Activated T-helper 1 cell treated with anti-CD3 and anti-CD28 coated beads, Interleukin-2, amount 50 U/mL, for 16 hours (primary cell): ENCODE data around the gene ZNF195.
A peak's percentile ranks its signal among the peaks of the same experiment; 100 is the strongest.
"Not testable (repeated sequence)": the region's sequence is repeated elsewhere in the genome, so short reads cannot be mapped to it uniquely, and the experiment has no call there.

Source experiments
- DNase-seq, 2 donors: peaks; one replicate each; pipeline ENCODE4 v3.0.0-alpha.2; 2020; ENCODE audit warnings: low read depth in 1 of 2, low spot score in 1 of 2

ZNF195 gene

DNA sequence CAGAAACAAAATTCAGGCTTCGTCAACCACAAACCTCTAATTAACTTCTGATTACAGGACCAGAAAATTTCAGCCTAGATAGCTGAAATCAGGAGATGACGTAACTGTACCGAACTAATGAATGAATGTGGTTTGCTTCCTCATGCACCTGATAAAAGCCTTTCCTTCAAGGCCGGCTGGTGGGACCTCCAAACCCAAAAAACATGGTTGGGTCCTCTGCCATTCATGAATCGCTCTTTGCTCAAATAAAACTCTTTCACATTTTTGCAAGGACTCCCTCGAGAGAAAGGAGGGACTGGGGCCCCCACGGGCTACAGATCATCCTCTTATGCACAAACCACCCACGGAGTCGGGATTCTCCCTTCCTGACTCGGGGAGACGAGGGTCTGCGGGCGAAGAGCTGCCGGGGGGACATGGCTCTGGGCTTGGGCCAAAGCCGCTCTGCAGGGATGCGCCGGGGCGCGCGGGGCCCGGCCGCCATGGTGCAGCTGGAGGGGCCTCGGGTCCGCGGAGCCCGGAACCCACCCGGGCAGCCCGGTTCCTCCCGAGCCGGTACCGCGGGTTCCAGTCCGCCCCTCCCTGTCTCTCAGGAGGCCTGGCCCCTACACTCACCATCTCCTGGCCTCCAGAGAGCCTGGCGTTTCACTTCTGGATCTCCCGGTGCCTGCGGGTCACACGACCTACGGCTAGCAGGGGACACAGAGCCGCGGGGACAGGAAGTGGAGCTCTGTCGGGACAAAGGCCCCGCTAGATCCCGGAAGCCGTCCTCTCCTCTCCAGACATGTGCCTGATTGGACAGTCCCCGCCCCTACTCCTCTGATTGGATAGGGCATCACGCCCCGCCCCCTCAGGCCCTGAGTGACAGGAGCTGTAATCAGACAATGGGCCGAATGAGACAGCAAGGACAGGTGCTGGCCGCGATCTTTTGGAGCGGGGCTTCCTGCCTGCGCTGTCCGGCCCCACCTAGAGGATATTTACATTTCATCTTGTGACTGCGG is at the start of gene ZNF195:
Gene ZNF195 (minus strand): TSS at position 721 of the 998 bp plus-strand sequence. CDS start 106 bp downstream, at position 615.
- peak; percentile 91 to 96 for DNase-seq

GRCh38 chr11:3428076-3428475 is 49.1 kb upstream of the ZNF195 start:
- DNase-seq, result not testable (repeated sequence)

- DNase-seq, result not testable (repeated sequence)
Measured at GRCh38 chr11:3426541-3426940, 47.6 kb upstream of the ZNF195 start.

DNA sequence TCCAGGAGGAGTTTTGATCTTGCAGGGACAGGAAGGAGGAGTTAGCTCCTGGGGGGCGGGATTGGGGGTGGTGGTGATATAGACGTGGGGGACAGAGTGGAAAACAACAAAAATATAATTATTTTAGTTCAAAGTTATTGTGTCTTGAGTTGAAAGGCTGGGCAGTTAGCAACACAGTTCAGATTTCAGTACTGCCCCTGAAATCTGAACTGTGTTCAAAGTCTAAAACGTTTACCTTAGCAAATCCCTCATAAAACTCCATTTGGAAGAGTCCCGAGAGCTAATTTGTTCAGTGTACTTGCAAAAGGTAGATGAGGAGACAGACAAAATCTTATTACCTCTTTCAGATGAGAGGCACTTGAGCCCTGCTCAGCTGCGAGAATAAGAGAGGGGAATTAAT is 45.0 kb upstream of the ZNF195 start:
- DNase-seq, result not testable (repeated sequence)

- not testable (repeated sequence) for DNase-seq
Measured at GRCh38 chr11:3423138-3423731, 44.3 kb upstream of the ZNF195 start.

GRCh38 chr11:3422380-3423137 is 43.6 kb upstream of the ZNF195 start:
- peak; percentile 98 for DNase-seq

- not testable (repeated sequence) for DNase-seq
Measured at GRCh38 chr11:3421608-3422379, 42.8 kb upstream of the ZNF195 start.

DNA sequence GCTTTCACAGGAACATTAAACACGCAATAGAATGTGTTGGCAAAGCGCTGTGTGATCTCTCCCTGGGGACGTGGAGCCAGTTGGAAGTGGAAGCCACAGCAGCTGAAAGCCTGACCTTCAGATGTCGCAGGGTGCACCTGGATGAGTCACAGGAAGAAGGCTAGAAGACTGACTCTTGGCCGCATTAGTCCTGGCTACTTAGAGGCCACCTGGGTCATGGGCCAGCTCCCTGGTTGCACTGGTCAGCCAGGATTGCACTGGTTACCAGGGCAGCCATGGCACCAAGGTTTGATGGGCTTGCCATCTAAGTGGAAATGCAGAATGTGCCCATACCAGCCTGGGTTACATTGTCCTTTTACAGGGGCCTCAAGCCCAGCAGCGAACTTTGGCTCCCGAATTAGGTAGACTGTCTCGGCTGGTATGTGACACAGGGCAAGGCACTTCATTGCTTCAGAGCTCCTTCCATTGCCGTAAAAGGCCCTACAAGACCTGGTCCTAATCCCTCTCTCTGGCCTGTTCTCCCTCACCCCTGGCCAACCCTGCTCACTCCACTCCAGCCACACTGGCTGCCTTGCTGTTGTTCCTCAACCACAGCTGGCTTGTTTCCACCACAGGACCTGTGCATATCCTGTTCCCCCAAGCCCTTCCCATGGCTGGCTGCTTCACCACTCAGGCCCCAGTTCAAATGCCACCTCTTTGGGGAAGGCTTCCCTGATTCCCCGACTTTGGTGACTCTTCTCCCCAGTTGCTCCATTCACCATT is 41.5 kb upstream of the ZNF195 start:
- not testable (repeated sequence) for DNase-seq

GRCh38 chr11:3419496-3419895 is 40.5 kb upstream of the ZNF195 start:
- DNase-seq, result not testable (repeated sequence)

GRCh38 chr11:3417047-3417446 is 38.1 kb upstream of the ZNF195 start:
- DNase-seq, result peak; percentile 15 to 23

- not testable (repeated sequence) for DNase-seq
Measured at GRCh38 chr11:3415301-3415700, 36.4 kb upstream of the ZNF195 start.

DNA sequence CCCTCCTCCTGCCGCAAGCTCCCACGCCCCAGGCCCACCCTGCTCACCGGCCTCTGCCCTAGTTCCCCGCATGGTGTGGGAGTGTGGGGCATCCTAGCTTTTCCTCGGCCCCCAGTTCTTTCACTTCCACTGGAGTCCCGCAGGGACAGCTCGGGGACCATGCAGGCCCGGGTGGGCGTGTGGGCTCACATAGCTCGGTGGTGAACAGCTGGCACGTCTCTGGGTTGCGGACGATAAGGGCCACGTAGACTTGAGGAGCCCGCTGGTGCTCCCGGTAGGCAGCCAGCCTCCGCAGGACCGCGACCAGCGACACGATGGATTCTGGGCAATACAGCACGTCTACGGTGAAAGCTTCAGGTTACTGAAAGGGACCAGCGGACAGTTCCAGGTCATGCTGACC is 34.7 kb upstream of the ZNF195 start:
- not testable (repeated sequence) for DNase-seq

GRCh38 chr11:3412837-3413236 is 33.9 kb upstream of the ZNF195 start:
- DNase-seq, result no peak

- DNase-seq, result peak; percentile 61 to 66
Measured at GRCh38 chr11:3408722-3409121, 29.8 kb upstream of the ZNF195 start.

GRCh38 chr11:3408058-3408605 is 29.2 kb upstream of the ZNF195 start:
- not testable (repeated sequence) for DNase-seq

DNA sequence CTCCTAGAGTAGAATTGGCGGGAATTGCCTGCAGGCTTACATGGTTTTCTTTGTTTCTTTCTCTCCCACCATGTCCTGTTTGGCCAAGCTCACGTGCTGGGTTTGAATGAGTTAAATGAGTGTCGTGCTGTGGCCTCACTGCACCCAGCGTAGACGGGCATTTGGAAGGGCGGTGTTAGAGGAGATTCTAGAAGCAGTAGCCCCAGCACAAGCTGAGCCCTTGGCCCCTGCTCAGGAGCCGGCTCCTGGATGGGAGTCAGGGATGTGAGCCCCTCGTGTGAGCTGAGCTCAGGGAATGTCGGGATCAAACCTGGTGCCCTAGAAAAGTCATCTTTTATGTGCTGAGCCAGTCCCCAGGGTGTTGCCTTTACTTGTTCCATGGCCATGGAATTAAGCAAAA is 28.0 kb upstream of the ZNF195 start:
- DNase-seq, result not testable (repeated sequence)

DNA sequence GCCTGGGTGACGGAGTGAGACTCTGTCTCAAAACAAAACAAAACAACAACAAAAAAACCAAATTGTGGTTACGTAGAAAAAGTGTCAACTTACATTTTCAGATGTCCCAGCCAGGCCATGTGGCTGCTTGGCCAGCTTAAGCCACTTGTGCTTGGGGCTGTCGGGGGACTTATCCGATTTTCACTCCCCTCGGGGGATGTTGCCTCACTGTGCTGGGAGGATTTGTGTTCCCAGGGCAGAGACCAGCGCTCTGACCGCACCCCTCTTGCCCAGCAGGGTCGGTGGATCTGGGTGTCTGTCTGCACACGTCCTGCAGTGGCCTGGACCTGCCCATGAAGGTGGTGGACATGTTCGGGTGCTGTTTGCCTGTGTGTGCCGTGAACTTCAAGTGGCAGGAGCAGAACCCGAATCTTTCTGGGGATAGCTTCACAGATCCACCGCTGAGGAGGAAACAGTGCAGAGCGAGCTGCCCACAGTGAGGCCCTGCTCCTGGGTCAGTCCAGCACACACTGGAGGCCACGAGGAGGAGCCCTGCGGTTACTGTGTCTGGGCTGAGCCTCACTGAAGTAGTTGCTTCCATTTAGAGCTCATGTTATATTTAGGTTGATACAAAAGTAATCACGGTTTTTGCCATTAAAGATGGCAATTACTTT is 27.4 kb upstream of the ZNF195 start:
- not testable (repeated sequence) for DNase-seq

DNA sequence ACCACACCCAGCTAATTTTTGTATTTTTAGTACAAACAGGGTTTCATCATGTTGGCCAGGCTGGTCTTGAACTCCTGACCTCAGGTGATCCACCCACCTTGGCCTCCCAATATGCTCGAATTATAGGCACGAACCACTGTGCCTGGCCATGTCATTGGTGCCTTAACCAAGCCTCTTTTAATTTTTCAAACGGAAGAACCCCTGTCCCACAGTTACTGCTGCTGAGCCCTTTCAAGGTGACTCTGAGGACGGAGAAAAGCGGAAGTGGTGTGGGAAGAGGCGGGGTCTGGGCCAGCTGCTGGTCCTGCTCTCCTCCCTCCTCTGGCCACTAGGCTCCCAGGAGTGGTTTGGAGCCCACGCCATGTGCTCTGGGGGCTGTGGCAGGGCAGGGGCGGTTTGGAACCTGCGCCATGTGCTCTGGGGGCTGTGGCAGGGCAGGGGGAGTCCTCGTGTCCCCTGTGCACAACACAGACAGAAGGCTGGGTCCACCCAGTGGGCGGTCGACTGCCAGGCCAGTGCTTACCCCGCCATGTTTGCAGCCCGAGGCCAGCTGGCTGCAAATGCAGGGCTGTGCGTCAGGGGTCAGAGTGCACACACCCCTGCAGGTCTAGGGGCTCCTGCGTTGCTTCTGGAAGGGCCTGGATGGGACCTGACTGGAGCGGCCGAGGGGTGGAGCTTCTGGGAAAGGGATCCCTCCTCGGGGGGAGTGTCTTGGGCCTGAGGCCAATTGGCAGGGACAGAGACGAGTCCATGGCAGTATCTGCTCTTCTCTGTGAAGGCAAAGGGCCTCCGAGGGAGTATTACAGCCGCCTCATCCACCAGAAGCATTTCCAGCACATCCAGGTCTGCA is 25.4 kb upstream of the ZNF195 start:
- DNase-seq, result not testable (repeated sequence)
